HG02798 (cell line): ENCODE measurements around the gene PLCB1.

Experiments
- ATAC-seq: cut with Tn5 transposase; IDR thresholded peaks from one replicate; pipeline ENCODE4 v1.9.1; 2021; ENCODE audit warnings: mild to moderate bottlenecking; ENCODE audit not compliant: unreplicated experiment, poor library complexity

PLCB1 gene

DNA sequence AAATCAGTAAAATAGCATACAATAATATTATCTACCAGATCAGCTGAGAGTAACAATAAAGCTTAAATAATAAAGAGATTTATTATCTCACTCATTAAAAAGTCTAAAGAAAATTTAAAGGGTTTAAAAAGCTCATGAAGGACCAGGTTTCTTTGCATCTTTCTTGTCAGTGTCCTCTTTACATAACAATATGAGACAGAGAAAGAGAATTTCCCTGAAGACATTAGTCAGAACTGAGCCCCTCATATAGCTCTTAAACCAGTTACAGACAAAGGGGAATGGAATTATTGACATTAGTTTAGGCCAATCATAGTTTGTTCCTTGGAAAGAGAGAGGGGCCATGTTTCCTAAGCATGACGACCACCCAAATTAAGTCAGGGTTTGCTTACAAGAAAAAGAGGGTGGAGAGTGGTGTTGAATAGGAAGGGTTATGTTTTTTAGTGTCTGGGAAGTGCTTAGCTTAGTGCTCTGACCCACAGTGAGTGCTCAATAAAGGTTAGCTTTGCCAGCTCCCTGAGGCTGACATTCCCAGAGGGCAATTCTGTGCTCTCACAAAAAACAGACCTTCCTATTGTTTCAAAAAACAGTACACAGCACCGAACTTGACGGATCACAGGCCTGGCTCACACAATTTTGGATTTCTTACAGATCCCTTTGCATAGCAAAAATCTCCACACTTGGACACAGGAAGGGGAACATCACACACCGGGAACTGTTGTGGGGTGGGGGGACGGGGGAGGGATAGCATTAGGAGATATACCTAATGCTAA, 3.6 kb upstream of the PLCB1 start:
- no peak for ATAC-seq

DNA sequence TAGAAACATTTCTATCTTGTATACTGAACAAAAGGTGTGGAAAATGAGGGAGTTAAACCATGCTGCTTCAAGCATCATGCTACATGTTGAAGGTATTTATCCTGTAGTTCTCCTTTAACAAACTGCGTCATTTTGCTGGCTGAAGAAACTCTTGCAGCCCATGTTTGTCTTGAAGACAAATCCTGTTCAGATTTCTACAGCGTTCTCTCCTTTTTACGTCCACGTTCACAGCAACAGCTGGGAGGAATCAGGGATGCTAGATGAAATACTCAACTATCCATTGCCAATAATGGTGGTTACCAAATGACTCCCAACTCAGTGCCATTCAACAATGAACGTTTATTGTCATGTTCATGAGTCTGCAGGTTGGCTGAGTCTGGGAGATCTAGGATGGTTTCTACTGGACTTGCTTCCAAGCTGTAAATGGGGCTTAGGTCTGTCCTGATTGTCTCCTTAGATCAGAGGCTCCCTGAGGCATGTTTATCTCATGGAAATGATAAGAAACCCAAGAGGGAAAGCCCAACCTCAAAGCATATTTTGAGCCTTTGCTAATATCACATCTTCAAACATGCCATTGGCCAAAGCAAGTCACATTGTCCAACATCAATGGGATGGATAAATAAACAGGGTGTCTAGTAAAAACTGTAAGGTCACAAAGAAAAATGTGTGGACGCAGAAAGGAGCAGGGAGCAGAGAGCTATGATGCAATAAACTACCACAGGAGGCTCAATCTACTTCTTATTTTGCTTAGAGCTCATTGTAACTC, 2.7 kb upstream of the PLCB1 start:
- no peak for ATAC-seq

DNA sequence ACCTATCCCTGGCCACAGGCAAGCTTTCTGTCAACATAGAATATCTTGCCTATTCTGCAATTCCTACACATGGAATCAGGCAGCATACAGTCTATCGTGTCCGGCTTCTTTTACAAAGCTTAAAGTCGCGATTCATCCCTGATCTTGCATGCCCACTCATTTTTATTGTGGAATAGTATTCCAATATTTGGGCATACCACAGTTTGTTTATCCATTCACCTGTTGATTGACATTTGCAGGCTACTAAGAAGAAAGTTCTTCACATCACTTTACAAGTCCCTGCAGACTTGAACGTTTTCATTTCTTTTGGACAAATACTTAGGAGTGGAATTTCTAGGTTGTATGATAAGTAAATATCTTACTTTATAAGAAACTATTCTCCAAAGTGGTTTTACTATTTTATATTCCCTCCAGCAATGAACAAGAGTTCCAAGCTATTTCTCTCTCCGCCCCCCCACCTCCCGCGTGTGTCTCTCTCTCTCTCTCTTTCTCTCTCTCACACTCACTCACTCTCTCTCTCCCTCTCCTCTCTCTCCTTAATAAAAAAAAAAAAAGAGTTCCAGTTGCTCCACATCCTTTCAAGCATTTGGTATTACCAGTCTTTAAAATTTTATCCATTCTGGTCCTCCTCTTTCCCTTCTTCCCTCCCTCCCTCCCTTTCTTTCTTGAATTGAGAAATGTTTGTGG, 1.1 kb upstream of the PLCB1 start:
- ATAC-seq = no peak

DNA sequence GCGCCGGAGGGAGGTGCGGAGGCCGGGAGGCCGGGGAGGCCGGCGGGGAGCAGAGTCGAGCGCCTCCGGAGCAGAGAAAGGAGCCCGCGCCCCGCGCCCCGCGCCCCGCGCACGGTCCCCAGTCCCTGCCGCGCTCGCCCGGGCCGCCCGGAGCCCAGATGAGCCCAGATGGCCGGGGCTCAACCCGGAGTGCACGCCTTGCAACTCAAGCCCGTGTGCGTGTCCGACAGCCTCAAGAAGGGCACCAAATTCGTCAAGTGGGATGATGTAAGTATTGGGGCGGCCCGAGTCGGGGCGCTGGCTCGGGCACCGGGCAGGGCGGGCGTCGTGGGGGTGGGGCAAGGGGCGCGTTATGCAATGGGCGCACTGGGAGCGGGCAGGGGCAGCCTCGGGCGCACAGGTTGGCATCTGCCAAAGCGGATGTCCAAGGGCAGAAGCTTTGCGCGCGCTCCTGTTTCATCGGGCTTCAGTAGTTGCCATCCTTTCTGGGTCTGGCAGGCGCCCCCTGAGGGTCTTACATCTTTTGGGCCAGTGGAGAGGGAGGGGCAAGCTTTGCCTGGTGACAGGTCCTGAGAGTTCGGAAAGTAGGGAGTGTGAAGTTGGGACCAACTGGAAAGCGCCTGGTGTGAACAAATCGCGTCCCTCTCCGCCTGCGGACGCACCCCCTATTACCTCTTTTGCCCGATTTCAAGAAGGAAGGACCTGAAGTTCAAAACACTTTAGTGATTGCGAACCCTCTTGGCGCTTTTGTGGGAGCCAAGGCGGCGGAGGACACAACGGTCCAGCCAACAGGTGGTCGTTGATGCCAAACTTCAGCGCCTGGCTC, 631 bp downstream of the PLCB1 start:
- ATAC-seq = peak; percentile 14

DNA sequence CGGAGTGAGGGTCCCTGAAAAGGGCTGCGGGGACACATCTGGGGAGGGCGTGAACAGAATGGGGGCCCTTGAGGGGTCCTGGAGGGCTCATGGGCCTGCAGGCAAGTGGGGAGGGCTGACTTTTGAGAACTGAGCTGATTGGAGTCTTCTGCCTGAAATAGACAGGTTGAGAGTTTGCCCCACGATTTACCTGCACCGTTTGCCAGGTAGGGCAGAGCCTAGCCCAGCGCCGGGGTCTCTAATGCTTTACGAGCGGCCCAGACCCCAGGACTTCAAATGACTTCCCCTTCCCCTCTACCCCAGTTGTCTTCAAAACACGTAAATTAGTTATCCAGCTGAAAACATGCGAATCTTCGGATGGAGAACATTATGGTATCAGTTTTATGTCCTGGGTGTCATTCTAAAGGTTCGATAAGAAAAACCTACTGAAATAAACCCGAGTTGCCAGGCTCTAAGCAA, 1.3 kb downstream of the PLCB1 start:
- no peak for ATAC-seq

DNA sequence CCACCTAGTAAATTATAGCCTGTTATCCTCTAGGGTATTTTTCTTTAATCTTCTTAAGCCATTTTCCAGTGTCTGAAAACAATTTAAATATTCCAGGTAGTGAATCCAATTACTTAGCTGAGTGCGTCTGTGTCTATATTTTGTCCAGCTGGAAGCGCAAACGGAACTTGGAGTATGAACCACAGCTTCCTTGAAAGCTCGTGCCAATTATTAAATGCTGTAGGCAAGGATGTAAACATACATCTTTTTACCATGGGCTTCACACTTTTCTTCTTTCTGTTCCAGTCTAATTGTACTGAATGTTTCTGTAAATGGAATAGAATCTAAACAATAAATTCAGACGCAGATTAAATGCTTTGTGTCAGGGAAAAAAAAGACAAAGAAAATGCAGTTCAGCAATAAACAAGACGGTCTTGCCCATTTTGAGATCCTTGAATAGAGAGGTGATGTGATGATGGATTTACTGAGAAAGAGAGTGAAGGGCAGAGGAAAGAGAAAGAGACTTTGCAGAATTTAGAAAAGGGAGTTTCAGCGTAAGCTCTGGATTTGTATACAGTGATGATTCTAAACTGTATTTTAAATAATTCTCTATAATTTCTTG, 1.9 kb downstream of the PLCB1 start:
- no peak for ATAC-seq

DNA sequence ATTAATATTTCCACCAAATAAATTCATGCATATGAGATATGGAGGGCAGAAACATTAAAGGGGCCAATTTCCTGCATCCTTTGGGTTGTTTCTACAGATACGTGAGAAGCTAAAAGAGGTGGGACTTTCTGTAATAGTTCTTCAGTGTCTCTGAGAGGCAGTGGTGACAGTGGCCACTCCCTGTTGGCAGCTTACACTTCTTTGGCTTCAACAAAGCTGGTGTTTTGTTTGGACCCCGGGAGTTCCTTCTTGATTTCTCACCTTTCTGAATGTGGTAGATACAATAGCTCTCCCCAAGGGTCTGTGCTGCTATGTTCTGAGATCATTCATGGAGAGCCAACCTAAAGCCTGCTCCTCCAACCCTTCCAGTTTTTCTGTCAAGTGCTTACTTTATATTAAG, 7.8 kb downstream of the PLCB1 start:
- no peak for ATAC-seq

DNA sequence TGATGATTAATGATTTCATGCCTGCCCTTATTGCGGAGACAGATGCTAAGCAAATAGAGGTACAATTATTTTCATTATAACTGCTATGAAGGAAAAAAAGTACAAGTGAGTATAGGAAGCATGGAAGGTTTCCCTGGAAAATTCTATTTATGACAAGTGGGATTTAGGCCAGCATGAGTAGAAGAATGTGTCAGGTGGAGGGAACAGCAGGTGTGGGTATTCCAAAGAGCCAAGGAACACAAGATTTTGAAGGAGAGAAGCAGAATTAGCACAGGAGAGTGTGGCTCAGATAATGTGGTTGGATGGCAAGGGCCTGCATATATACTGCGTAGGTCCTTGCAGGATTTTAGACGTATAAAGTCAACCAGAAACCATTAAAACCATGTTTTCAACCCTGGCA, 11.4 kb downstream of the PLCB1 start:
- ATAC-seq = no peak

DNA sequence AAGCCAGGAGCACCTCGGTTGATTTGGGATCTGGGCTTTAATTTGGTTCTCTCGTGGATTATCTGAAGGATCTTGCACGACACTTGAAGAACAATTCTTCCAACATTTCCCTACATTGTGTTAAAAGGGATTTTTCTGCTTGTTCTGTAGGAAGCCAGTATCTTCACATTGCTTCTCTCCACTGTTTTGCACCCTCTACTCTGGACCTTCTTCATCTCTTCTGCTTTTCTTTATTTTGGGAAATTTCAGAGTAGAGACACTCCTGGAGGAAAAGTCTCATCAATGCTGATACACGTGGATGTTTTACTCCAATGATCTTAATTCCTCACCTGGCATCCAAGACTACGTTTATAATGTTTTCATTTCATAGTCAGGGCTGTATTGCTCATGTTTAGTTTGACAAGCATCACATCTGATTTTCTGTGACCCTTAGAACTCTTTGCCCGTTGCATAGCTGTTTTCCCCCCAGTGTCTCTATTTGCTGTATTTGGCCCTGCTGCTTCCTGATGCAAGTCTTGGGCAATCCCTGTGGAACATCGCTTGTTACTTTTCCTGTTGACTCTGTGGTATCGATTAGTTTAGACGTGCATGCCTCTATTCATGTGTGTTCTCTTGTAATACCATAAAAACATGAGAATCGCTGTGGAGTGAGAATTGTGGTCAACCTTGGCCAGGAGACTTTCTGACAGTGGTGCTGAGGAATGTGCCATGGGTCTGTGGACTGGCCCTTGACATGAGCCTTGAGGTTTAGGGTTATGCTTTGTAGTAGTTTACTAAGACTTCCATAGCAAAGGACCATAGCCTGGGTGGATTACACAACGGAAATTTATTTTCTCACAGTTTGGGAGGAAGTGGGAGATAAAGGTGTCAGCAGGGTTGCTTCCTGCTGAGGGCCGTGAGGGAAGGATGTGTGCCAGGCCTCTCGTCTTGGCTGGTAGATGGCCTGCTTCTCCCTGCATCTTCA, 12.5 kb downstream of the PLCB1 start:
- no peak for ATAC-seq

DNA sequence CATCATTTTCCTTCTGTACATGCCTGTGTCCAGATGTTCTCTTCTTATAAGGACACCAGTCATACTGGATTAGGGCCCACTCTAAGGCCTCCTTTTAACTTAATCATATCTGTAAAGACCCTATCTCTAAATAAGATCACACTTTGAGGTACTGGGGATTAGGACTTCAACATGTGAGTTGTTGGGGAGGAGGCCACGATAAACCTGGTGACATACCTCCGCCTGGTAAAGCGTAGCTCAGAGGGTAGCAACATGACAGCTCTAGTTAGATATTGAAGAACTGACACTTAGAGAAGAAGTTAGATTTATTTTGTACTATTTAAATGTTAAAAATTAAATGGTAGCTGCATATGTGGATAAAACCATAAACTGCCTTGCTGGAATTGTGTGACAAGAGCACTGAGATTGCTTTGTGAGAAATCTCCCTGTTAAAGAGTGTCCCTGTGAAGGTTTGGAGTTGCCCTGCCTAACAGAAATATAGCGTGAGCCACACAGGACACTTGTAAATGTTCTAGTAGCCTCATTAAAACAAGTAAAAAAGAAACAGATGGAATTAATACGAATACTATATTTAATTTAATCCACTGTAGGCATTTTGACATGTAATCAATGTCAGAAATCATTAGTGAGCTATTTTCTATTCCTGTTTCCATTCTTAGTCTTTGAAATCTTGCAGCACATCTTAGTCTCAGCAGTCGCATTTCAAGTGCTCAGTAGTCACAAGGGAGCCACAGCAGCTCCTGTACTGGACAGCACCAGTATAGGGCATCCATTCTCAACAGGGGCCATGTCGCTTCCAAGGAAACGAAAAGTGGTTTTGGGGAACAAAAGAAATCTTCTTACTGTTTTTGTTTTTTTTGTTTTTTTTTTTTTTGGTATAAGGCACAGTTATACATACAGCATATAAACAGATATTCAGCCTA, 13.4 kb downstream of the PLCB1 start:
- no peak for ATAC-seq

DNA sequence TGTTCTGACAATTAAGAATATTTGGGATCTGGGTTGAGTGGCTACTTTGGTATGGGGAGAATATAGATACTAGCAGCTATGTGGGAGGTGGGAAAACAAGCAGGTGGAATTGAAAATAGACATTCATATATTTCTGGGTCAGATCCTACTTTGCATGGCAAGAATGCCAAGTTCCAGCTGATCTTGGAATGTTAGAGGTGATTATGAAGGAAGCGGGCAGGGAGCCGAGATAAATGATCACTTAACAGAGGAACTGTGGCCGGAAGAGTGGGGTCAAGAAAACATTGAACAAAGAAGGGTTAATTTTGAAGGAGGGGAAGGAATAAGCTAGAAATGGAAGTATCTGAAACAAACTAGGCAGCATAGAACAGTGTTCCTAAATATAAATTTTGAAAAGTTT, 15.4 kb downstream of the PLCB1 start:
- ATAC-seq = no peak

DNA sequence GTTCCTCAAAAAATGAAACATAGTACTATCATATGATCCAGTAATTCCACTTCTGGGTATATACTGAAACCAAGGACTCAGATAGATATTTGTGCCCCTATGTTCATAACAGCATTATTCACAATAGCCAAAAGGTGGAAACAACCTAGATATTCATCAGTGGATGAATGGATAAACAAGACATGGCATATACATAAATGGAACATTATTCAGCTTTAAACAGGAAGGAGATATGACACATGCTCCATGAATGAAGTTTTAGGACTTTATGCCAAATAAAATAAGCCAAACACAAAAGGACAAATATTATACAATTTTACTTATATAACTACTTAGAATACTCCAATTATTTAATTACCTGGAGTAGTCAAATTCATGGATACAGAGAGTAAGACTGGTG, 16.4 kb downstream of the PLCB1 start:
- no peak for ATAC-seq

DNA sequence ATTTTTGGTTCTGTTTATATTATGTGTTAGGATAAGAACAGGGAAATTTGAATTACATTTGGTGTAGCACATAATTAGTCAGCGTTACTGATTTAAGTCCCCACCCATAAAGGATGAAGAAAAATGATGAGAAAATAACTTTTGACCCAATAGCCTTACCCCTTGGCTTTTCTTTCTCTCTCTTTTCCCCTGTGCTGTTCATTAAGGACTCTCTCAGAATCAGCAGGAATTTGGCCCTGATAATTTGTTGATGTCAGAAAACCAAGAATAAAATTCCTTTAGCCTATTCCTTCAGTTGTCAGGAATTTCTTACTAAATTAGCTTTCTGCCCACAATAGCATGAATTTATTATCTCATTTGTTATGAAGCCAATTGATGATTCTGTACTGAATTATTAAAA, 18.5 kb downstream of the PLCB1 start:
- ATAC-seq = no peak

DNA sequence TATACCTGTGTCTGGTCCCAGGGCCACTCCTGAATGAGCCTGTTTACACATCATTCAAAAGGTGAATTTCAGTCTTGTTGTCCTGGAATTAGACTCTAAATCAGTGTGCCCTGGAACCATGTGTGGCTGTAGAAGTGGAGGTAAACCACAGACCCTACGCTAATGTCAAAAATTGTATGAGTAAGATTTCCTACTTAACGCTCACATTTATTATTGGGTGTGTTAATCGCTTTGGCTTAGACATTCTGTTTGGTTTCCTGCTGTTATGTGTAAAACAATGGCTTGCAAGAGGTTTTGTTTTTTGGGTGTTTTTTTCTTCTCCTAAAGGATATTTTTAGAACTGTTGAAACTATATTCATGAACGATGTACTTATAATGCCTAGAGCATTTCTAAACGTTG, 19.3 kb downstream of the PLCB1 start:
- ATAC-seq = no peak

DNA sequence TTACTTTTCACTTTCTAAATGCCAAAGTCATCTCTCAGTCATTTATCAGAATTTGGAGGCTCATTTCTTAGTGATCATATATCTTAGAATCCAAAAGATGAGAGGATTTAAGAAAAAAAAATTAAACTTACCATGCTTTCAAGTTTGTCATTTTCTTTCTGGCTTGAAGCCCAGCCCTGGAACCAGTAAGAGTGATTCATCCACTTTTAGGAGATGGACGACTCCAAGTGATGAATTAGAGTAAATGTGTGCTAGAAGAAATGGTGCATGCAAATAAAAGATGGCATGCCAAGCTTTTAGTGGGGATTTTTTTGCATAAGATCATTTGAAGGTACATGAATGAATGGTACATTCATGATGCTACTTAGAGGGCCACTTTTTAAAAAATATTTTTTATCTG, 20.1 kb downstream of the PLCB1 start:
- no peak for ATAC-seq

DNA sequence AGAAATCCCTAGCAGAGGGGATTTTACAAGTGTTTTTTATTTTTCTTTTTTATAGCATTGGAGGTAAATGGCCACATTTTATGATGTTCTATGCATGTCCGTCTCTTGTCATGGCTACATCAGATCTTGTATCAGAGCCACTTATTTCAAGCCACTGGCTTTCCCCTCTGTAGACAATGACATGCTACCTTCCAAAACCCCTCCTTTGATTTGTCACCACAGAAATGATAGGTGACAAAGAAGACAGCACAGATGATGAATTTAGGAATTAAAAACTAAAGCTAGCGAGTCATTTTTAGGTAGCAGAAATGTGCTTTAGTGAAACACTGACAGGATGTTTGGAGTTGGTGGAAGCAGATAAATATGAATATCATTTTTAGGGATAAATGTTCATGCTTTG, 20.8 kb downstream of the PLCB1 start:
- ATAC-seq = no peak

DNA sequence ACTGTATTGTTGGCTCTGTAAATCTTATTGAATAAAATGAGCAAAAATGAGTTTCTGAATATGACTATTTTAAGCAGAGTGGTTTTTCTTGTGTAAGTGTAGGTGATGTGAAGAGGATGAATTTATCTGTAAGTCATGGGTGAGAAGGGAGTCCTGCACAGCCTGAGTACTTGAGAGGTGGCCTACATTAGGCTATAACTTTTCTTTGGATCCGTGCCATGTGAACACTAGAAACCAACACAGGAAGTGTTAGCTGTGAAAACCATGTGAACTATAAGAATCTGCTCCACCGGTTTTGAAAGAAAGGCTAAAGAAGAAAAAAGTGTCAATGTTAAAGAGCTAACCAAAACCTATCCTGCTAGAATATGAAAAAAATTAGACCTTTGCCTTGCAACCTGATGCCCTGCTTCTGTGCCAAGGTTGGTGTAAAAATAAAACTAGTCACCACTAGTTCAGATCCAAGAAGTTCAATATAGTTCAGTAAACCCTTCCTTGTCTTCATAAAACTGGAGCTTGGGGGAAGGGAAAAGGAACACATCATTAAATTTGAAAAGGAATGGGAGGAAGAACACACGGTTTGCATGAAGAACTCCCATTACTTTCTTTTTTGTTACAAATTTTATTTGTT, 21.3 kb downstream of the PLCB1 start:
- ATAC-seq = peak; percentile 43
